ELR (cell line): Measurements from ENCODE around the gene FGF12.
A peak's percentile ranks its signal among the peaks of the same experiment; 100 is the strongest.
"Not testable (repeated sequence)": the region's sequence is repeated elsewhere in the genome, so short reads cannot be mapped to it uniquely, and the experiment has no call there.

ENCODE experiments used
- DNase-seq: peaks from one replicate; pipeline ENCODE4 v3.0.0-alpha.2; 2015; ENCODE audit warnings: low read depth

Gene FGF12

DNA sequence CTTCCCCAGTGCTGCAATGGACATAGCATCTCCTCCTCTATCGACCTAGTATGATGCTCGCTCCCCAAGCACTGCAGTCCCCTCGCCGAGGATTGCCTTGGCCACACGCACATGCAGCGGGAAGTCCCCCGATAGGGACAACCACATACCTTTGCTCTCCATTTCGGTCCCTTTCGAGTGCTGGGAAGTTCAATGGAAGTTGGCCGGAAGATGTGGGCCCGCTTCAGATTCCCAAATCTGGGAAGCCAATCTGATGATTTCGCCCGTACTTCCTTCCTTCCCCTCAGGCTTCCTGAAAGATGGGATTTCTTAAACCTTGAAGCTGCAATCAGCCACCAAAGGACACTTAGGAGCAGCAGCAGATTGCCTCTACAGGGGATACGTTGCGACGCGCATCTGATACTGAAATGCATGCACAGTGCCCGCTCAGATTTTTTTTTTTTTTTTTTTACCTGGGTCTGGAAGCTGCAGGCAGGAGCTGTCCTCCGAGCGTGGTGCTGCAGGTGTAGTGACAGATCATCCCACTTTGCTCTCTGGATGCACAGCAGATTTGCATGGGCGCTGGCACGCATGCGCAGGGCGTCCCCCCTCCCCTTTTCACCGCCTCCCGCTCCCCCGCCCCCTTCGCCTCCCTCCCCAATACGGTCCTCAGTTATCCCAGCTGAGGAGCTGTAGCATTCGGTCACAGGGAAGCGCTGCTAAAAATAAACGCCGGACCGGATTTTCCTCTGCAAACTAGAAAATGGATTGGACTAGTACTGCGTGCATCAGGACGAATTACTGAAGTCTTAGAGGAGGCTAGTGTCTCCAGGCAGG is at the start of gene FGF12:
FGF12 (minus strand) TSS at position 510 of the 816 bp plus-strand sequence.
- no peak for DNase-seq

DNA sequence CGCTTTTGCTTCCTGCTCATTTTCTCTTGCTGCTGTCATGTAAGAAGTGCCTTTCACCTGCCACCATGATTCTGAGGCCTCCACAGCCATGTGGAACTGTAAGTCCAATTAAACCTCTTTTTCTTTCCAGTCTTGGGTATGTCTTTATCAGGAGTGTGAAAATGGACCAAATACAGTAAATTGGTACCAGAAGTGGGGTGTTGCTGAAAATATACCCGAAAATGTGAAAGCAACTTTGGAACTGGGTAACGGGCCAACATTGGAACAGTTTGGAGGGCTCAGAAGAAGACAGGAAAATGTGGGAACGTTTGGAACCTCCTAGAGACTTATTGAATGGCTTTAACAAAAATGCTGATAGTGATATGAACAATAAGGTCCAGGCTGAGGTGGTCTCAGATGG is 47.0 kb upstream of the FGF12 start:
- not testable (repeated sequence) for DNase-seq

DNA sequence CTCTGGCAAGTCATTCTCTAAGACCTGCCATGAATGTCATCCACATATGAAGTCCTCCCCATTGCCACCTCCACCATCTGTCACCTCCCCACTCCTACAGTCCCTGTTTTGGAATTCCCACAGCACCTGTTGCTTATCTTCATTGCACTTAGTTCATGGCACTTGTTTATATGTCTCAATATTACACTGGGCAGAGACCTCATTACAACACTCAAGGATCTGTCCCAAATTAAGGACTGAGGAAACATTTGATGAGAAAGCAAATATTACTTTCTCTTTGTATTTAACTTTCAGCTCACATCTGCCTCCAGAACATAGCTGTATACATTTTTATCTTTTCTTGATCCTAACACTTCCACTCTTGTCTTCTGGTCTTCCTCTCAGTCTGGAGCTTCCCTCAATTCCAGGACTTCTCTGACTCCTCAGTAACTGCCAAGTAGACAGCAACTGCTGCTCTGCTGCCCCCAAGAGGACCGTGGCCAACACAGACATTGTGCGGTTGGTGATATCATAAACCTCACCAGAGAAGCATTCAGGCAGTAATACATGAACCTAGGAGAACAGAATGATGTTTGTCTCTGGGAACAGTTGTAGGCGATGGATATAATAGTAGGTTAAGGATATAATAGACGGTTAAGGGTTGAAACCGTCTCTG is 45.0 kb upstream of the FGF12 start:
- DNase-seq: peak; percentile 62

DNA sequence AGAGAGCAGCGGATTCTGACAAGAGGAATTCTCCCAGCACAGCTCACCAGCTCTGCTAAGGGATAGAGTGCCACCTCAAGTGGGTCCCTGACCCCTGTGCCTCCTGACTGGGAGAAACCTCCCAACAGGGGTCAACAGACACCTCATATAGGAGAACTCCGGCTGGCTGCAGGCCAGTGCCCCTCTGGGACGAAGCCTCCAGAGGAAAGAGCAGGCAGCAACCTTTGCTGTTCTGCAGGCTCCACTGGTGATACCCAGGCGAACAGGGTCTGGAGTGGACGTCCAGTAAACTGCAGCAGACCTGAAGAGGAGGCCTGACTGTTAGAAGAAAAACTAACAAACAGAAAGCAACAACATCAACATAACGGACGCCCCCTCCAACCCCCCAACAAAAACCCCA is 31.3 kb upstream of the FGF12 start:
- no peak for DNase-seq

DNA sequence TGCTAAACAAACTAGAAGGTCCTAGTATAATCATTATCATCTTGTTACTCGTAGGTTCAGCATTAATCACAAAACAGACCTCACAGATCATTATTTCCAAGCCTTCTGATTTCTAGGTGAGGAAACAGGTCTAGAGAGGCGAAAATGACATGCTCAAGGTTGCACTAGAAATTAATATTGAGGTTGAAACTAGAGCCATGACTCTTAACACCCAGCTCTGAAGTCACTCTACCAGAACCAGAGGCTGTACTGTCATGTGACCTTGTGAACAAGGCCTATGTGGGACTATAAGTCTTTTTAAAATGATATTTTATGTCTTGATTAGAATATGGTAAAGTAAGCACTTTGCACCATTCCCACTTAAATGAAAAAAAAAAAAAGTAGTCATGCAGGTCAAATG is 23.8 kb upstream of the FGF12 start:
- DNase-seq: no peak

DNA sequence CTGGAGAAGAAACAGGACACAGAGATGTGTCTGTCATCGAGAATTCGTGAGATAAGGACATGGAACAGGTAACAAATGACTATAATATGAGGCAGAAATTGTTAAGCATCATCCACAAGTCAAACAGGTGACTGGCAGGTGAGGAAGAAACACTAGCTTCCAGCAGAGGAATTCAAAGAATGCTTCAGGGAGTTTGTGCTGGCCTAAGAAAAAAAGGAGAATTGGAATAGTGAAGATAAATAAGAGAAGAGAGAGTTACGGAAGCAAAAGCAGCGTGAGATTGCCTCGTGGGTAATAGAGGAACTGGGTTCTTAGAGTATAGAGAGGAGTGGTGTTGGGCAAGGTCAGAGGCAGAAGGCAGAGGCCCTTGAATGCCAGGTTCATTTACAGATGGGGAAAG is 22.9 kb upstream of the FGF12 start:
- DNase-seq: no peak

DNA sequence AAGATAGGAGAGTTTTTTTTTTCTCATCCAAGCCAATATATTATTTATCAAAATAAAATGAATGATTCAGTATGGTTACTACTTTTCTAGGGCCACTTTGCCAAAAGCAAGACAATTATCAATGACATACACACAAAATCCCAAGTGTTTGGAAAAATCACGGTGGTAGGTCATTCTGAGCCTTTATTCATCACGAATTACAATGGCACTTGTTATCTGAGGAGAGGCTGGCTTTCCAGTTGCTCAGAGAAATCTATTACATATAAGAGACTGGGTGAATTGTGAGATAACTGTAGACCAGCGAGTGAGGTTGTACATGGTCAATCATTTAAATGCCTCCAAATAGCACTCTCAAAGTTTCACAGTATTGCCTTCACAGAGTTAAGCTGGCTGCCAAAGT is 20.4 kb upstream of the FGF12 start:
- DNase-seq: no peak

DNA sequence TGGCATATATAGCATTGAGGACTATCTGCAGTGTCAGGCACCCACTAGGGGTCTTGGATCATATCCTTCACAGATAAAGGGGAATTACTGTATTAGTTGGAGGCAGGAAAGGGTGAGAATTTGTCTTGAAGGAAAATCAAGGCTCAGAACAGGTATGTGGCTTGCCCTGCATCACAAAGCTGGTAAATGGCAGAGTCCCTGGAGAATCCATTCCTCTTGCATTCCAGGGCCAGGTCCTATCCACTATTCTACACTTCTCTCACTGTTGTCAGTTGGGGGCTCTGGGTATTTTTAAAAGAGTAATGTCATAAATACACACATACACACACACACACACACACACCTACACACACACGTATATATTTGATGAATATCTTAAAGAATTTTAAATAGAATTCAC is 19.8 kb upstream of the FGF12 start:
- no peak for DNase-seq

DNA sequence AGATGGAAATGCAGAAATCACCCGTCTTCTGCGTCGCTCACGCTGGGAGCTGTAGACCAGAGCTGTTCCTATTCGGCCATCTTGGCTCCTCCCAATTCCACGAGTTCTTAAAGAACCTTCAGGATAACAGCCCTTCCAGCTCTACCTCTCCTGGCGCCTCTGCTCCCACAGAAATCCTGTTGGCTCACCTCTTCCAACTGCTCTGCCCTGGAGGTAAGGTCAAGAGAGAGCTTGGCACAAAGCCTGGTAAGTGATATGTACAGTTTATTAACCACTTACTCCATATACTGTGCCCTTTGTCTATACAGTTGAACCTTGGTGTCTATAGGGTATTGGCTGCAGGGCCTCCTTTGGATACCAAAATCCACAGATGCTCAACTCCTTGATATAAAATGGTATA is 17.8 kb upstream of the FGF12 start:
- no peak for DNase-seq

DNA sequence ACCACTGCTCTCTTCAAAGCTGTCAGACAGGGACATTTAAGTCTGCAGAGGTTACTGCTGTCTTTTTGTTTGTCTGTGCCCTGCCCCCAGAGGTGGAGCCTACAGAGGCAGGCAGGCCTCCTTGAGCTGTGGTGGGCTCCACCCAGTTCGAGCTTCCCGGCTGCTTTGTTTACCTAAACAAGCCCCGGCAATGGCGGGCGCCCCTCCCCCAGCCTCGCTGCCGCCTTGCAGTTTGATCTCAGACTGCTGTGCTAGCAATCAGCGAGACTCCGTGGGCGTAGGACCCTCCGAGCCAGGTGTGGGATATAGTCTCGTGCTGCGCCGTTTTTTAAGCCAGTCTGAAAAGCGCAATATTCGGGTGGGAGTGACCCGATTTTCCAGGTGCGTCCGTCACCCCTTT is 17.3 kb upstream of the FGF12 start:
- not testable (repeated sequence) for DNase-seq

DNA sequence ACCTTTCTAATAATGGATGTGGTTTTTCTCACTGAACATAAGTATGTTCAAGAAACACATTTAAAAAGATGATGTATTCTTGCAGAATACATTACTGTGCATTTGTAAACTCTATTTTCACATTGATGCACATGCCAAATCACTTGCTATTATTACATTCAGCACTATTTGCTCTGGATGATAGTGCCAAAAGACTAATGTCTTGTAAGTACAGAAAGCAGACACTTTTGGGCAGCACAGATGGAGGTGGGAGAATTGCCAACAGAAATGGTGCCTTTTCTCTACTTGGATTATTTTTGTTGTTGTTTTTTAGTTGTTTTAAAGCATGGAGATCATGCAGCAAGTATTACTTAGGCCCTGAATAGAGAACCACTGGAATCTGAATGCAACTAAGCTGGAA is 10.2 kb upstream of the FGF12 start:
- no peak for DNase-seq

DNA sequence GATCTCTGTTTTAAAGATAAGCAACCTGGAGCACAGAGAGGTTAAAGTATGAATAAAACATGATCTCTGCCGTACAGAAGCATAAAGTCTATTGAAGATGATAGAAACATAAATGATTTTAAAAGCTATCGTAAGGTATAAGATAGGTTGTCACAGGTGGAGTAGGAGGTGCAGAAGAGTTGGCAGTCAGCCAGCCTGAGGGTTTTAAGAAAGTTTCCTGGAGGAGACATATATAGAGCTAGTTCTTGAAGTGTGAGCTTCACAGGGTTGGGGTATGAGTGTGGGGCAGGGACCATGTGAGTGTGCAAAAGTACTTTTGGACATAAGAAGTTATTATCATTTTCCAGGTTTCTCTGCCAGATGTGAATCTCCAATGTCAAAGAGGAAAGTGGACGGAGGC is 3.9 kb upstream of the FGF12 start:
- no peak for DNase-seq

DNA sequence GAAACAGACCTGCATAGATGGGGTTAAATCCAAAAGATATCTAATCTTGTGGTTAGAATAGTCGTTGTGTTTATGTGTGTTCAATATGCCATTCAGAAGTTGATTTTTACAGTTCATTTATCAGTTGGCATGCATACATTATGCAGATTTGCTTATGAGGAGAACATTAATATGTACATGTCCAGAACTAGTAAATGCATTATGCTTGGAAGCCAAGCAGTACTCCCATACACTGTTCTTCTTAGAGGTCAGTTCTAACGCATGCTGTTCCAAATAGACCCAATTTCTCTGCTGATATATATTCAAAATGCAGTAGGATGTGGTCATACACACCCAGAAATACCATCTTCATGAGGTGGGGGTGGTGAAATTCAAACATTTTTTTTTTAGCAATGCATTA is 956 bp downstream of the FGF12 start:
- DNase-seq: no peak

DNA sequence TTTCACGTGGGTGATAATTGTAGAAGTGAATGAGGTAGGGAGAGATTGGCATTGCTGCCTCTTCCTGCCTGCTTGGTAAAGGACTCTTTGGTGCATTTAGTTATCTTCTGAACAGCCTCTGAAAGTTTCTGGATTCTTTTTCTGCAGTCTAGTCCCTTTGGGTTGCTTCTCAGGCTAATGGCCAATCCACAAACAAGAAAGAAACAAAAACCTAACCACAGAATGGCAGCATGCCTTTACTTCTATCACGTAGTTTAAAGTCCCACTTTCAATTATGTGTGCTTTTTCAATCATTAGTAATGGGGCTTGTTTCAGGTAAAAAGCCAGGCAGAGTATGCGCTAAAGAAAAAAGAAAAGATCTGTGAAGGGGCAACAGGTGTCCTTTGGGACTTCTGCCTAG is 7.4 kb downstream of the FGF12 start:
- DNase-seq: no peak

DNA sequence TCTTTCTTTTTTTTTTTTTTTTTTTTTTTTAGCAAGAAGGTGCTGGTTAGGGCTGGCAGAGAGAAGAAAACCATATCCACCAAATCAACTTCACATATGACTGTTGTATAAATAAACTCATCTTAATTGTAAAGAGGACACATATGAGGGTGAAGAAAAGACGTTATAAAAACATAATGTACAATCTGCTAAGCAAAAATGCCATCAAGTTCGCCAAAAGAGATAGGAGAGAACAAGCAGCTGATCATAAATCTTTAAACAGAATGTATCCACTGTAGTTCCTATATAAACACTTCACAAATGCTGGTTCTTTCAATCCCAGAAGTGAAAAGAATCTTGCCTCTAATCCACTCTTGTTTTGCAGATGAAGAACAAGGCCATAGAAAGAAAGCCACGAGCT is 9.2 kb downstream of the FGF12 start:
- no peak for DNase-seq

DNA sequence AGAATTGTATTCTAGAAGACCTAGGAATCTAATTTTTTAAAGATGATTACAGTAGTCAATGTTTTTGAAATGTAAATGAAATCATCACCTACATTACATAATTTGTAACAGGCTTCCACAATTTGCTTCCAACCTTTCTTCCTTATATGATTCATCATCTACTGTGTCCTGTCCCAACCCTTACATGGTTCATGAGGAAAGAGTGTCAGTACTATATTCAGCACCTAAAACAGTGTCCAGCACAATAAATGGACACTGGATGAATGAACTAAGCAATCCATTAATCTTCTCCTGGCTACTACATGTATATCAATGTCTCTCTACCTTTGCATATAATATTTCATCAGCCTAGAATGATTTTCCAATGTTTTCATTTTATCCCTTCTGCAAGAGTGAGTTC is 12.2 kb downstream of the FGF12 start:
- no peak for DNase-seq

DNA sequence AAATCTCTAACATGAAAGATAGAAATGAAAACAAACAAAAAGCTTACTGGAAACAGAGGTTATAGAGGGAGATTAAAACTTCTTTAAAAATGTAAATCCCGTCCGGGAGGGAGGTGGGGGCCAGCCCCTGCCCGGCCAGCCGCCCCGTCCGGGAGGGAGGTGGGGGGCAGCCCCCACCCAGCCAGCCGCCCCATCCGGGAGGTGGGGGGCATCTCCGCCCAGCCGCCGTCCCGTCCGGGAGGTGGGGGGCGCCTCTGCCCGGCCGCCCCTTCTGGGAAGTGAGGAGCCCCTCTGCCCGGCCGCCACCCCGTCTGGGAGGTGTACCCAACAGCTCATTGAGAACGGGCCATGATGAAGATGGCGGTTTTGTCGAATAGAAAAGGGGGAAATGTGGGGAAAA is 16.2 kb downstream of the FGF12 start:
- not testable (repeated sequence) for DNase-seq

DNA sequence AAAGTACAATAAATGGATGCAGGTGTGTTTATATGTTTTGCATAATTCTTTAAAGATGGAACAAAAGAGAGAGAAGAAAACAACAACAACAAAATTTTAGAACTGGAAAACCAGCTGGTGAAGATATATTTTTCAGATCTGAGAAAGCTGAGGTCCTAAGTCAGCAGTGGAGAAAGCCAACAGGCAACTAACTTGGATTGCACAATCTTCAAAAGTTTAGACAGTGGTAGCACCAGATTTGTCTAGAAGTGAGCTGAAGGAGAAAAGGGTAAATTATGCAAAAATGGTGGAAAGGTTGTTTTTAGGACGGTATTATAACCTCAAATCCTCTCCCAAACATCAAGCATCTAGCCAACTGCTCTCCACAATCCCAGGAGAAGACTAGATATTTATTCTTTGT is 17.0 kb downstream of the FGF12 start:
- DNase-seq: no peak

DNA sequence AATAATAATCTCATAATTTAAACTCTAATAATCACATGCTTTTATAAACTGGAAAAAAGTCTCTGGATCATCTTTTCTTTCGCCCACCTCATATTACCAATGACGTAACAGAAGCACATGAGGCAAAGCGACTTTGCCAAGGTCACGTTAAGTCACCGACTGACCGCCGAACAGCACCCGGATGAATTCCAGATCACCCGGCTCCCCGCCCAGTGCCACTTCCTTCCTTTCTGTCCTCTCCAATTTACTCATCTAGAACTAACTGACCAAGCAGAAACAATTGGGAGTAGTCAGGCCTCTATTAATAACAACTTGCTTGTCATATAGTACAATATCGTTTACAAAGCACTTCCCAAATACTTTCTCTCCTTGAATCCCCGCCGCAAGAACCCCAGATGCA is 21.1 kb downstream of the FGF12 start:
- DNase-seq: no peak

DNA sequence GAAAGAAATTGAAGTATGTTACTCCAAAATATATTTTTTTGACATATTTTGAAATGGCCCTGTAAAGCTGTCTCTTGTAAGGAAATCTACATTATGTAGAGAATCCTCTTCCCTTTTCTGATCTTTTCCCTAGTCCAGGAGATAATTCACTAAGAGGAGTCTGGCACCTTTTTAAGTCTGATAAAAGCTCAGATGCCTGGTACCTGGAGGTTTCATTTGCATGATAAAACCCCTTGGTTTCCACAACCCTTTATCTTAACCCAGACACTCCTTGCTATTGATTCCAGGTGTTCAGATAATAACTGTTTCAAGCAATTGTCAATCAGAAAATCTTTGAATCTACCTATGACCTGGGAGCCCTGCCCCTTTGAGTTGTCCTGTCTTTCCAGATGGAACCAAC is 26.5 kb downstream of the FGF12 start:
- DNase-seq: no peak

DNA sequence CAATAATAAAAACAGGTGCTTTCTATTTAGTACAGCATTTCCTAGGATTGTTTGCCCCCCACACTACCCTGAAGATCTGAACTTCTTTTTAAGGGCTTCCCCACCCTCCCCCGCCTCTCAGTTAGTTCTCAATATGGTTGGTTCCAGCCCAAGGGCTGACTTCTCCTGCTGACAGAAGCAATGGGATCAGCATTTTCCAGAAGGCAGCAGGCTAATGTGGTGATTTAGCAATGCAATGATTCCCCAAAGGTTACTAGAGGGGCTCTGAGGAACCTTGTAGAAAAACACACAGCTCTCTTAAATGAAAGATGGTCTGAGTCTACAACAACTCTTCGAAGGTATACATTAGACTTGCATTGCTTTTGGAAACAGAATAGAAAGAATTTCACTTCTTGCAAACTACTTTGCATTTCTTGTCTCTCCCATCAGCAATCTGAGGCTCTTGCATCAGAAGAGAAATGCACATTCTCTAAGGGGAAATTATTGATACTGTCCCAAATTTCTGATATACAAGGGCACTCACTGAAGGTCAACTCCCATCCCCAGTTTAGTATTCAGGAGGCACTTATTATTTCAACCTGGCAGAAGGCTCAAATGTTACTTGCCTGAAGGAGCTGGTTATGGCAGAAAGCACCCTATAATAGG is 30.3 kb downstream of the FGF12 start:
- DNase-seq: no peak

DNA sequence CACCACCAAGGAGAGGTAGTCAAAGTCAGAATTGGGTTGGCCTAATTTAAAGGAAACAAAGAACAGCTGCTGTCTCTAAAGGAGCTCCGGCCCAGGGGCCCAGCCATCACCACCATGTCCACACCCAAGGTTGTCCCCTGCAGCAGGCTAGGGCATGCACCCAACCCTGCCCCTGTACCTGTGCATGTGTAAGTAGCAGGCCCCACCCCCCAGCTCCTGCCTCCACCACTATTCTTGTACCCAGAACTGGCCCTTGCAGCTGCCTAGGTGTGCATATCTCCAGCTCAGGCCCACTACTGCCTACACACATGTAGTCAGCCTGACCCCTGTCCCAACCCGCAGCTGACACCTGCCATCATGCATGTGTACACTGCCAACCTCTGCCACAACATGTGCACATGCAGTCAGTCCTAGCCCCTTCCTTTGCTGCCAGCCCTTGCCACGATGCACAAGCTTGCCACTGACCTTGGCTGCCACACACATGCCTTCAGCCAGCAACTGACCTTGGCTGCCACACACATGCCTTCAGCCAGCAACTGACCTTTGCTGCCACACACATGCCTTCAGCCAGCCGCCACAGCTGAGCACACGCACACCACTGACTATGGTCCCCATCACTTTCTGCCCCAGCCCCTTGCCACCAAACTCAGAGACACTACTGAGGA is 39.7 kb downstream of the FGF12 start:
- DNase-seq: no peak

DNA sequence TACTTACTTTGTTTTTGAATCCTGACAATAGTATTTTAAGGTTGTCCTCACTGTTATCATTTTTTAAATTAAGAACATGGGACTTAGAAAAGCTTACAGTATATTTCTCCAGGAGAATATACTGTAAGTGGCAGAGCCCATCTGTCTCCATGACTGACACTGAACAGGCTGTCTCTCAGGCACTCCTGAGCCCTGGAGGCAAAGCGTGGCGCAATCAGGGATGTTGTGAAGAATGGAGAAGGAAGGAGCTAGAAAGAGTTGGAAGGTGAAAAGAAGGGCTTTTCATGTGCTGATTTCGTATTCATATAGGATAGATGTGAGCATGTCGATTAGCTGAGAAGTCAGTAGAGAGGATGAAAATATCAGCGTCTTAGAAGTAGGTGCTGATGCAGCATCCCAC is 41.5 kb downstream of the FGF12 start:
- no peak for DNase-seq
